Central memory CD8-positive, alpha-beta T cell (primary cell): ENCODE measurements around the gene PAPOLG.
"Not testable (repeated sequence)": the region's sequence is repeated elsewhere in the genome, so short reads cannot be mapped to it uniquely, and the experiment has no call there.

Experiments
- ATAC-seq: fragments of 150-1000 bp; cut with Tn5 transposase; replicated peaks from 2 replicates; pipeline ENCODE4 v1.10.0; 2022; ENCODE audit warnings: mild to moderate bottlenecking, moderate FRiP score, moderate number of reproducible peaks; ENCODE audit not compliant: poor library complexity, severe bottlenecking; ENCODE audit errors: extremely low read depth
- DNase-seq, 2 donors: peaks; one replicate each; pipeline ENCODE4 v3.0.0; 2021; ENCODE audit warnings: low spot score in 2 of 2
- H3K27ac Mint-ChIP-seq: one replicate; pipeline ENCODE4 v1.8.0; 2022; ENCODE audit warnings: low read depth, mild to moderate bottlenecking, moderate library complexity, mixed read lengths
- H3K27me3 Mint-ChIP-seq: one replicate; pipeline ENCODE4 v1.8.0; 2022; ENCODE audit warnings: mixed read lengths
- H3K36me3 Mint-ChIP-seq: one replicate; pipeline ENCODE4 v1.8.0; 2022; ENCODE audit warnings: mild to moderate bottlenecking, moderate library complexity, mixed read lengths; ENCODE audit not compliant: insufficient read depth
- H3K4me1 Mint-ChIP-seq: one replicate; pipeline ENCODE4 v1.8.0; 2022; ENCODE audit warnings: mixed read lengths
- H3K4me3 Mint-ChIP-seq: one replicate; pipeline ENCODE4 v1.8.0; 2022; ENCODE audit warnings: mild to moderate bottlenecking, moderate library complexity, mixed read lengths
- H3K9me3 Mint-ChIP-seq: one replicate; pipeline ENCODE4 v1.8.0; 2022; ENCODE audit warnings: mixed read lengths

PAPOLG gene

GRCh38 chr2:60793169-60793568 is 37.1 kb downstream of the PAPOLG start:
- Mint-ChIP-seq H3K36me3 (peaks cover 63% of the 10 kb centered on the region), H3K9me3 (no peaks in the 10 kb centered on the region)
- no peak for ATAC-seq

GRCh38 chr2:60794271-60794863 is 38.3 kb downstream of the PAPOLG start:
- peaks cover 14% of the 10 kb centered on the region for H3K4me1 Mint-ChIP-seq
- H3K9me3 Mint-ChIP-seq = no peaks in the 10 kb centered on the region
- H3K36me3 Mint-ChIP-seq = peaks cover 59% of the 10 kb centered on the region
- H3K27me3 Mint-ChIP-seq = no peaks in the 10 kb centered on the region
- H3K4me3 Mint-ChIP-seq = no peak overlapping the region
- no peak overlapping the region for H3K27ac Mint-ChIP-seq
- ATAC-seq (no peak), DNase-seq (no peak)

More at GRCh38 chr2:60793169-60793568, 37.1 kb downstream of the PAPOLG start:
- H3K27ac Mint-ChIP-seq = no peak overlapping the region
- H3K4me1 Mint-ChIP-seq = peaks cover 14% of the 10 kb centered on the region
- DNase-seq = no peak
- H3K4me3 Mint-ChIP-seq = no peak overlapping the region
- no peaks in the 10 kb centered on the region for H3K27me3 Mint-ChIP-seq

- Mint-ChIP-seq H3K9me3 (no peaks in the 10 kb centered on the region), H3K4me1 (peaks cover 14% of the 10 kb centered on the region), H3K27ac (peak overlapping the region; percentile 67), H3K27me3 (no peaks in the 10 kb centered on the region), H3K36me3 (peaks cover 55% of the 10 kb centered on the region), H3K4me3 (peak overlapping the region; percentile 23)
- ATAC-seq = peak; percentile 60
- no peak for DNase-seq
These were observed 40.8 kb downstream of the PAPOLG start for GRCh38 chr2:60796573-60797509.

DNA sequence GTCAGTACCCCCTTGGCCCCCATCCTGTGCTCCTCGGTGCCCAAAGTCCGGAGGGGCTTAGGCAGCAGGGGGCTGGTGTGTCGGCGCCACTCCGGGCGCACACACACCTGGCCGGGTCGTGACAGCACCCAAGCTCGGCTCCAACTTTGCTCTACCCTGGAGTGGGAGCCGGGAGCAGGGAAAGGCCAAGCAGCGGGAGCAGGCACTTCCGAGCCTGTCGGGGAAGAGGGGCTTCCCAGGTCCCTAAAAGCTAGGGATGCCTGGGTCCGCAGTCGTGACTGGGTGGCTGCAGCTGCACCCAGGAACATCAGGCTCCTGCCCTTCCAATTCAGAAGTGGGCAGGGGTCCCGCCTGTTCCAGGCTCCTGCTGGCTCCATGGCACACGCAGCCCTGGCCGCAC is 48.4 kb downstream of the PAPOLG start:
- no peaks in the 10 kb centered on the region for H3K9me3 Mint-ChIP-seq
- H3K27ac Mint-ChIP-seq = no peak overlapping the region
- no peaks in the 10 kb centered on the region for H3K27me3 Mint-ChIP-seq
- peaks cover 22% of the 10 kb centered on the region for H3K4me1 Mint-ChIP-seq
- ATAC-seq (no peak), DNase-seq (no peak)
- no peak overlapping the region for H3K4me3 Mint-ChIP-seq
- peaks cover 18% of the 10 kb centered on the region for H3K36me3 Mint-ChIP-seq

GRCh38 chr2:60806595-60806987 is 50.5 kb downstream of the PAPOLG start:
- DNase-seq (no peak), ATAC-seq (no peak)
- Mint-ChIP-seq H3K4me1 (peaks cover 22% of the 10 kb centered on the region), H3K36me3 (peaks cover 10% of the 10 kb centered on the region), H3K27me3 (no peaks in the 10 kb centered on the region), H3K27ac (peak overlapping the region; percentile 88), H3K9me3 (no peaks in the 10 kb centered on the region), H3K4me3 (no peak overlapping the region)

DNA sequence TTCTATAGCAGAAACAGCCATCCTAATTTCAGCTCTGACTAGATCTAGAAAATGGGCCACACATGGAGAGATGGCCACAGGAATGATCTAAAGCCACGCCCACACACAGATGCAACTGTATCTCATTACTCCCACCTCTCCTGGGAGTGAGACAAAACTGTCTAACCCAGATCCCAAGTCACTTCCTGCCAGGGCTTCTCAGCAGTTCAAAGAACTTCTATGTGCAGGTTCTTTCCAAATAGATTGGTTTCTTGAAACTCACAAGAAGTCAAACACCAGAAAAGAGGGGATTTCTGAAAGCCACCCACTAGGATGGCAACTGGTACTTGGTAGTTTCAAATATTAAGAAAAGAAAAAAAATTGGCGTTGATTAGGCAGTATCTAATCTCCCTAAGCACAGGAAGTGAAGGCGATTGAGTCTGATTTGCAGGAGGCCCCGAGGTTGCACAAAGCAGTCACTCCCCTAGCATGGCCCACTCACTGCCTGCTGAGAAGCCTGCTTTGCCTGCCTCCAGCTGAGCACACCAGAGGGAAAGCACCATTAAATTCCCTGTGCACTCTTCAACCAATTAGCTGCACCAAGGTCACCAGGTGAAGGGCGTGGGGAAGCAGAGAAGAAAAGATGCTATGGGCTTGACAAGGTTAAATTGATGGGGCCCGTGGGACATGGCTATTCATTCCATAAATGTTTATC is 51.1 kb downstream of the PAPOLG start:
- ATAC-seq = peak; percentile 71
- peak overlapping the region; percentile 88 for H3K27ac Mint-ChIP-seq
- peaks cover 22% of the 10 kb centered on the region for H3K4me1 Mint-ChIP-seq
- no peak overlapping the region for H3K4me3 Mint-ChIP-seq
- no peaks in the 10 kb centered on the region for H3K27me3 Mint-ChIP-seq
- H3K9me3 Mint-ChIP-seq = no peaks in the 10 kb centered on the region
- no peak for DNase-seq
- H3K36me3 Mint-ChIP-seq = peaks cover 6% of the 10 kb centered on the region

GRCh38 chr2:60808330-60808801 is 52.3 kb downstream of the PAPOLG start:
- Mint-ChIP-seq H3K4me1 (peaks cover 22% of the 10 kb centered on the region), H3K27me3 (no peaks in the 10 kb centered on the region), H3K27ac (no peak overlapping the region), H3K36me3 (peaks cover 5% of the 10 kb centered on the region), H3K4me3 (no peak overlapping the region), H3K9me3 (no peaks in the 10 kb centered on the region)
- no peak for ATAC-seq
- no peak for DNase-seq

DNA sequence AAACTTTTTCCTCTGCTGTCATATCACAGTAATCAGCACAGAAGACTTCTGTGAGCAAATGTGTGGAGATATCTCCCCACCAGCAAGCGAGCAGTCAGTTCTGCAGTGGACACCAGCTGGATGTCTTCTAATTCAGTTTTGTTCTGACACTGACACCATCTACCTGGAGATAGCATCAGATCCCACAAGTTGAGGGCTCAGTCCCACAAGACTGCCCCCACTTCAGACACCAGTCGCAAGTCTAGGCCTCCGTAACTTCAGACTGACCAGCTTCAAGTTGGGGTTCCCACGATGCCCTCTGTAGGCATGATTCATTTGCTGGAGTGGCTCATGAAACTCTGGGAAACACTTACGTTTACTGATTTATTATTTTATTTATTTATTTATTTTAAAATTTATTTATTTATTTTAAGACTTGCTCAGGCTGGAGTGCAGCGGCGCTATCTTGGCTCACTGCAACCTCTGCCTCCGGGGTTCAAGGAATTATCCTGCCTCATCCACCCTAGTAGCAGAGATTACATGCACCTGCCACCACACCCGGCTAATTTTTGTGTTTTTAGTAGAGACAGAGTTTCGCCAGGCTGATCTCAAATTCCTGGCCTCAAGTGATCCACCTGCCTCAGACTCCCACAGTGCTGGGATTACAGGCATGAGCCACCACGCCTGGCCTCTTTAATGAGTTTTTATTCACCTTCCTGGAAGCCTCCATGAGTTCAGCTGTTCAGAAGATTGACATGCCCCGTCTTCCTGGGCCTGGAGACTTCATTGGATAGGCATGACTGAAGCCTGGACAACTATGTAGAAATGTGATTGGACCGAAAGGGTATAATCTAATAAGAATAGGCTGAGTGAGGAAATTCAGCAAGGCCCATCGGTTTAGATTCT is 55.7 kb downstream of the PAPOLG start:
- no peak overlapping the region for H3K4me3 Mint-ChIP-seq
- H3K27me3 Mint-ChIP-seq = no peaks in the 10 kb centered on the region
- H3K4me1 Mint-ChIP-seq = peaks cover 14% of the 10 kb centered on the region
- no peak overlapping the region for H3K27ac Mint-ChIP-seq
- ATAC-seq = no peak
- no peaks in the 10 kb centered on the region for H3K9me3 Mint-ChIP-seq
- DNase-seq = no peak
- H3K36me3 Mint-ChIP-seq = peaks cover 2% of the 10 kb centered on the region

DNA sequence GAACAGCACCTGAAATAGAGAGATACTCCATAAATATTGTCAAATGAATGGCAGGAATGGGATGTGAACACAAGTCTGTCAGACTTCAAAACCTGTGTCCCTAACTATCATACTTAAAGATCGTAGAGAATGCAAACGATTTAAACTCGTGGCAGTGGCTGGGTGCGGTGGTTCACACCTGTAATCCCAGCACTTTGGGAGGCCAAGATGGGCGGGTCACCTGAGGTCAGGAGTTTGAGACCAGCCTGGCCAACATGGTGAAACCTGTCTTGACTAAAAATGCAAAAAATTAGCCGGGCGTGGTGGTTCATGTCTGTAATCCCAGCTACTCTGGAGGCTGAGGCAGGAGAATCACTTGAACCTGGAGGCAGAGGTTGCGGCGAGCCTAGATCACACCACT is 61.1 kb downstream of the PAPOLG start:
- not testable (repeated sequence) for ATAC-seq, H3K27ac Mint-ChIP-seq, H3K9me3 Mint-ChIP-seq, H3K4me3 Mint-ChIP-seq, H3K27me3 Mint-ChIP-seq, DNase-seq
- H3K4me1 Mint-ChIP-seq = peaks cover 43% of the 10 kb centered on the region
- H3K36me3 Mint-ChIP-seq = peaks cover 12% of the 10 kb centered on the region

- no peak for ATAC-seq
- H3K4me1 Mint-ChIP-seq = peaks cover 43% of the 10 kb centered on the region
- no peak for DNase-seq
- no peaks in the 10 kb centered on the region for H3K9me3 Mint-ChIP-seq
- peak overlapping the region; percentile 91 for H3K27ac Mint-ChIP-seq
- peaks cover 12% of the 10 kb centered on the region for H3K36me3 Mint-ChIP-seq
- peak overlapping the region; percentile 68 for H3K4me3 Mint-ChIP-seq
- H3K27me3 Mint-ChIP-seq = no peaks in the 10 kb centered on the region
These were observed 62.2 kb downstream of the PAPOLG start for GRCh38 chr2:60818272-60818671.

DNA sequence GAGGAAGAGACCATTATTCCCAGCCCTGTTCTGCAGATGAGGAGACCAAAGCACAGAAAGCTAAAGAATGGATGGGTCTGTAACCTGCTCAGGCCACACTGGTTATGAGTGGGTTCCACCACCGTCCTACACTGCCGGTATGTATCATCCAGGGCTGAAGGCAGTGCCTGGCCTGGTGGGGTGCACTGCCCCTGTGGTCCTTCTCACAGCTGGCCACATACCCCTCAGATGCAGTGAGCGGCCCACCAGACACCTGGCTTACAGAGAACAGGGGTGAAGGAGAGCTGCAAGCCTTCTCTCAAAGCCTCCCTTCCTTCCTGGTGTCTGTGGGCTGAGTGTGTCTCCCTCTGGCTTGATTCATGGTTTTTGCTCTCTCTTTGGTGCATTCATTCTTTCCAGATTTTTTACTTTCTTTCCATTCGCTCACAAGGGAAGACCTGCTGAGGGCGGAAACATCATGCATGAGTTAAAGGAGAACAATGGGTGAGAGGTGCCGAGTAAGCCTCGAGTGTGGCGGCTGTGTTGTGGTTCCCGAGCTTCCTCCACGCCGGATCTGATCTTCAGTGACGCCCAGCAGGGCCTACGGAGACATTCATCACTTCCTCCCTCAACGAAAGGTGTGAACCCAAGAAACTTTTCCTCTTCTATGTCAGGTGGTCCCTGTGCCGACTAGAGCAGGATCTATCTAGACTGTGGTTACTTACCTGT is 63.2 kb downstream of the PAPOLG start:
- Mint-ChIP-seq H3K9me3 (no peaks in the 10 kb centered on the region), H3K36me3 (peaks cover 12% of the 10 kb centered on the region), H3K27me3 (no peaks in the 10 kb centered on the region), H3K4me1 (peaks cover 43% of the 10 kb centered on the region), H3K27ac (peak overlapping the region; percentile 91), H3K4me3 (peak overlapping the region; percentile 68)
- ATAC-seq = peak; percentile 95
- peak; percentile 72 to 91 for DNase-seq
